ENCODE results near the gene OR8D4. TPM values are rescaled to one million over a fixed set of nuclear protein-coding genes. Genes with fewer than 3 reads are reported as not detected.

OR8D4 gene
- total RNA-seq, 1 experiment from 2014 or later: not detected

DNA sequence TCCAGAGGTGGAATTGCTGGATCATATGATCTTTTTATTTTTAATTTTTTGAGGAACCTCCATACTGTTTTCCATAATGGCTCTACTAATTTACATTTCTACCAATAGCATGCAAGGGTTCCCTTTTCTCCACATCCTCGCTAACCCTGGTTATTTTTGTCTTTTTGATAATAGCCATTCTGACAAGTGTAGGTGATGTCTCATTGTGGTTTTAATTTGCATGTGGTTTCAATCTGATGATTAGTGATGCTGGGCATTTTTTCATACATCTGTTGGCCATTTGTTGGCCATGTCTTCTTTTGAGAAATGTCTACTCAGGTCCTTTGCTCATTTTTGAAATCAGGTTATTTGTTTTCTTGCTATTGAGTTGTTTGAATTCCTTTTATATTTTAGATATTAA is 22.1 kb downstream of the OR8D4 start:
- no peaks in the 10 kb centered on the region for H3K79me2 ChIP-seq (ENCODE audit: insufficient read depth, low read length)
- no peaks in the 10 kb centered on the region for H3K27me3 Mint-ChIP-seq (ENCODE audit: low read depth)
- WGBS (ENCODE audit: extremely low coverage, insufficient read length, low lambda C conversion rate): no CpG with 5 or more reads among the region's 1 CpG

More for the DNA sequence above, 22.1 kb downstream of the OR8D4 start:
- Histone ChIP-seq H3K14ac (ENCODE audit: insufficient read depth, low read length) (no peak overlapping the region), H2BK12ac (ENCODE audit: insufficient read length, low read depth, low read length) (no peak overlapping the region), H3K4me1 (ENCODE audit: insufficient read depth, low read length) (no peaks in the 10 kb centered on the region), H3K27ac (ENCODE audit: insufficient read length, low read depth, low read length) (no peak overlapping the region), H2BK120ac (ENCODE audit: low read depth, low read length, poor library complexity, severe bottlenecking) (no peak overlapping the region), H4K8ac (replicated peaks; ENCODE audit: insufficient read length, low read depth, low read length) (no peak overlapping the region), H3K27me3 (ENCODE audit: insufficient read depth, low read length) (no peaks in the 10 kb centered on the region), H3T11ph (ENCODE audit: low read length) (no peak overlapping the region), H3K9me3 (ENCODE audit: control insufficient read depth, low read depth, low read length) (no peaks in the 10 kb centered on the region), H3K9ac (ENCODE audit: extremely low read depth, insufficient read length, low read length) (no peak overlapping the region), H3K4me2 (ENCODE audit: insufficient read depth, insufficient read length, low read length) (no peak overlapping the region), H2BK5ac (ENCODE audit: insufficient read length, low read length) (no peak overlapping the region), H3K79me1 (ENCODE audit: insufficient read depth, low read depth, low read length, poor library complexity, severe bottlenecking) (no peaks in the 10 kb centered on the region), H3K18ac (ENCODE audit: insufficient read length, low read depth, low read length) (no peak overlapping the region), H2BK20ac (ENCODE audit: low read depth, low read length, poor library complexity, severe bottlenecking) (no peak overlapping the region), H4K5ac (ENCODE audit: insufficient read length, low read depth, low read length) (no peak overlapping the region), H3K23me2 (ENCODE audit: insufficient read length, low read depth, low read length, poor library complexity, severe bottlenecking) (no peaks in the 10 kb centered on the region), H2AK5ac (ENCODE audit: insufficient read length, low read length) (no peak overlapping the region), H3K4ac (ENCODE audit: low read depth, low read length) (no peak overlapping the region), H2BK15ac (ENCODE audit: low read depth, low read length) (no peak overlapping the region), H3K23ac (ENCODE audit: insufficient read length, low read depth, low read length) (no peak overlapping the region), H2AFZ (ENCODE audit: low read length) (no peak overlapping the region), H4K91ac (ENCODE audit: insufficient read length, low read depth, low read length) (no peak overlapping the region), H3K56ac (ENCODE audit: insufficient read length, low read depth, low read length) (no peak overlapping the region), H4K20me1 (ENCODE audit: control insufficient read depth, insufficient read depth, insufficient read length) (no peaks in the 10 kb centered on the region)
- no peaks in the 10 kb centered on the region for H3K36me3 Mint-ChIP-seq (ENCODE audit: insufficient read depth in 1 of 3, low read depth in 3 of 3)
- TF ChIP-seq, protein P1, sequence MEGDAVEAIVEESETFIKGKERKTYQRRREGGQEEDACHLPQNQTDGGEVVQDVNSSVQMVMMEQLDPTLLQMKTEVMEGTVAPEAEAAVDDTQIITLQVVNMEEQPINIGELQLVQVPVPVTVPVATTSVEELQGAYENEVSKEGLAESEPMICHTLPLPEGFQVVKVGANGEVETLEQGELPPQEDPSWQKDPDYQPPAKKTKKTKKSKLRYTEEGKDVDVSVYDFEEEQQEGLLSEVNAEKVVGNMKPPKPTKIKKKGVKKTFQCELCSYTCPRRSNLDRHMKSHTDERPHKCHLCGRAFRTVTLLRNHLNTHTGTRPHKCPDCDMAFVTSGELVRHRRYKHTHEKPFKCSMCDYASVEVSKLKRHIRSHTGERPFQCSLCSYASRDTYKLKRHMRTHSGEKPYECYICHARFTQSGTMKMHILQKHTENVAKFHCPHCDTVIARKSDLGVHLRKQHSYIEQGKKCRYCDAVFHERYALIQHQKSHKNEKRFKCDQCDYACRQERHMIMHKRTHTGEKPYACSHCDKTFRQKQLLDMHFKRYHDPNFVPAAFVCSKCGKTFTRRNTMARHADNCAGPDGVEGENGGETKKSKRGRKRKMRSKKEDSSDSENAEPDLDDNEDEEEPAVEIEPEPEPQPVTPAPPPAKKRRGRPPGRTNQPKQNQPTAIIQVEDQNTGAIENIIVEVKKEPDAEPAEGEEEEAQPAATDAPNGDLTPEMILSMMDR (conservative IDR thresholded peaks at IDR 0.05): no peak
- DNase-seq: no peak
- no peaks in the 10 kb centered on the region for H3K9me3 Mint-ChIP-seq
- no peak overlapping the region for H3K27ac Mint-ChIP-seq
- no peaks in the 10 kb centered on the region for H3K4me1 Mint-ChIP-seq
- H3K4me3 Mint-ChIP-seq: no peak overlapping the region

Measured in H9 (cell line).